ENCODE measurements around the gene PTGDR2.

The PTGDR2 gene

GRCh38 chr11:60897496-60897895 is 41.7 kb upstream of the PTGDR2 start:
- Histone ChIP-seq H3K27ac (ENCODE audit: low read depth, low read length) (no peak overlapping the region), H3K9me2 (replicated peaks; ENCODE audit: insufficient read depth, low read length) (no peaks in the 10 kb centered on the region), H3K79me2 (ENCODE audit: insufficient read depth, low read length) (no peaks in the 10 kb centered on the region; the same call in 1 of the 2 replicates), H2AFZ (ENCODE audit: low read depth, low read length, severe bottlenecking) (no peak overlapping the region), H3K9me3 (ENCODE audit: insufficient read depth, low read length) (no peaks in the 10 kb centered on the region), H4K20me1 (ENCODE audit: low read depth, low read length) (no peaks in the 10 kb centered on the region), H3K27me3 (ENCODE audit: low read length) (no peaks in the 10 kb centered on the region), H3K4me2 (ENCODE audit: low read depth, low read length, poor library complexity, severe bottlenecking) (no peak overlapping the region), H3K4me3 (ENCODE audit: insufficient read depth, low read length, poor library complexity, severe bottlenecking) (no peak overlapping the region), H3K9ac (ENCODE audit: low read length) (no peak overlapping the region), H3F3A (ENCODE audit: insufficient read depth) (peaks cover 9% of the 10 kb centered on the region; the same call in 1 of the 2 replicates), H3K36me3 (ENCODE audit: low read length) (peaks cover 34% of the 10 kb centered on the region)
- TF ChIP-seq, protein P1, sequence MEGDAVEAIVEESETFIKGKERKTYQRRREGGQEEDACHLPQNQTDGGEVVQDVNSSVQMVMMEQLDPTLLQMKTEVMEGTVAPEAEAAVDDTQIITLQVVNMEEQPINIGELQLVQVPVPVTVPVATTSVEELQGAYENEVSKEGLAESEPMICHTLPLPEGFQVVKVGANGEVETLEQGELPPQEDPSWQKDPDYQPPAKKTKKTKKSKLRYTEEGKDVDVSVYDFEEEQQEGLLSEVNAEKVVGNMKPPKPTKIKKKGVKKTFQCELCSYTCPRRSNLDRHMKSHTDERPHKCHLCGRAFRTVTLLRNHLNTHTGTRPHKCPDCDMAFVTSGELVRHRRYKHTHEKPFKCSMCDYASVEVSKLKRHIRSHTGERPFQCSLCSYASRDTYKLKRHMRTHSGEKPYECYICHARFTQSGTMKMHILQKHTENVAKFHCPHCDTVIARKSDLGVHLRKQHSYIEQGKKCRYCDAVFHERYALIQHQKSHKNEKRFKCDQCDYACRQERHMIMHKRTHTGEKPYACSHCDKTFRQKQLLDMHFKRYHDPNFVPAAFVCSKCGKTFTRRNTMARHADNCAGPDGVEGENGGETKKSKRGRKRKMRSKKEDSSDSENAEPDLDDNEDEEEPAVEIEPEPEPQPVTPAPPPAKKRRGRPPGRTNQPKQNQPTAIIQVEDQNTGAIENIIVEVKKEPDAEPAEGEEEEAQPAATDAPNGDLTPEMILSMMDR (IDR thresholded peaks at IDR 0.05; ENCODE audit: insufficient read depth, low read length, poor library complexity, severe bottlenecking): no peak
- no peak for TF ChIP-seq EZH2phosphoT487 (conservative IDR thresholded peaks at IDR 0.05; ENCODE audit: low read length)

GRCh38 chr11:60895687-60896086 is 39.9 kb upstream of the PTGDR2 start:
- Histone ChIP-seq H3K4me2 (ENCODE audit: low read depth, low read length, poor library complexity, severe bottlenecking) (no peak overlapping the region), H3K9me2 (replicated peaks; ENCODE audit: insufficient read depth, low read length) (no peaks in the 10 kb centered on the region), H3K27me3 (ENCODE audit: low read length) (no peaks in the 10 kb centered on the region), H4K20me1 (ENCODE audit: low read depth, low read length) (no peaks in the 10 kb centered on the region), H3K4me3 (ENCODE audit: insufficient read depth, low read length, poor library complexity, severe bottlenecking) (no peak overlapping the region), H3K79me2 (ENCODE audit: insufficient read depth, low read length) (no peaks in the 10 kb centered on the region; the same call in 1 of the 2 replicates), H3K9ac (ENCODE audit: low read length) (no peak overlapping the region), H3K27ac (ENCODE audit: low read depth, low read length) (no peak overlapping the region), H3K36me3 (ENCODE audit: low read length) (peaks cover 39% of the 10 kb centered on the region), H2AFZ (ENCODE audit: low read depth, low read length, severe bottlenecking) (no peak overlapping the region), H3K9me3 (ENCODE audit: insufficient read depth, low read length) (no peaks in the 10 kb centered on the region), H3F3A (ENCODE audit: insufficient read depth) (peaks cover 9% of the 10 kb centered on the region; the same call in 1 of the 2 replicates)
- TF ChIP-seq, protein P1 (IDR thresholded peaks at IDR 0.05; ENCODE audit: insufficient read depth, low read length, poor library complexity, severe bottlenecking): no peak
- TF ChIP-seq EZH2phosphoT487 (conservative IDR thresholded peaks at IDR 0.05; ENCODE audit: low read length): no peak

DNA sequence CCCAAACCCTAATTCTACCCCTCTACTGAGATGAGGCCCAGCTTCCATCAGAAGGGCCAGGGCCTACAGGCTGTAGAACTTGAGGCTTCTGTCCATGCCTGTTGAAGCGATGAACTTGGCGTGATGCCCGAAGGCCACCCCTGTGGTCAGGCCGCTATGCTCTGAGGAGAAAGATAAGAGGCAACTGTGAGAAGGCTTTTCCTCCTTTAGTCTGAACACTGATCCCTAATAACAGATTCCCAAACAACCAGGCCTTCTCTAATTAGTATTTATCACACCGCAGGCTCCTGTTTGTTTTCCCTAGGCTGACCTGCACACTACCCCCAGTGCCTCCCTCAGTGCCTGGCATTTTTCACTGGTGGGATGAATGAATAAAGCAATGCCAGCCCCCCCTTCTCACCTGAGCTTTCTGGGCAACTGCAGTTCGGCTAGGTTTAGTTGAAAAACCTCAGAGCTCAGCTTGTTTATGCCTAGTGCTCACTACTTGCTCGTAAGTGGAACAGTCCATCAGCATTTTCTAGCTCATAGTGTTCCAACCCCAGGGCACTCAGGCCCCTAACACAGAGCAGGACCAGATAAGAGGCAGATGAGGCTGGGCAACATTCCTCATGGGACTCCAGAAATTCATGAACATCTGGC is 35.5 kb upstream of the PTGDR2 start:
- Histone ChIP-seq H2AFZ (ENCODE audit: low read depth, low read length, severe bottlenecking) (no peak overlapping the region), H3K9me3 (ENCODE audit: insufficient read depth, low read length) (no peaks in the 10 kb centered on the region), H3K79me2 (ENCODE audit: insufficient read depth, low read length) (no peaks in the 10 kb centered on the region), H3K4me3 (ENCODE audit: insufficient read depth, low read length, poor library complexity, severe bottlenecking) (no peak overlapping the region), H3K36me3 (ENCODE audit: low read length) (0 out of 2 replicates have a peak, but pooled peaks cover 10% of the 10 kb centered on the region), H3K9me2 (replicated peaks; ENCODE audit: insufficient read depth, low read length) (no peaks in the 10 kb centered on the region), H3K9ac (ENCODE audit: low read length) (no peak overlapping the region), H3K4me2 (ENCODE audit: low read depth, low read length, poor library complexity, severe bottlenecking) (no peak overlapping the region), H3F3A (ENCODE audit: insufficient read depth) (0 out of 2 replicates have a peak, but pooled peaks cover 4% of the 10 kb centered on the region), H3K27me3 (ENCODE audit: low read length) (no peaks in the 10 kb centered on the region), H4K20me1 (ENCODE audit: low read depth, low read length) (no peaks in the 10 kb centered on the region), H3K27ac (ENCODE audit: low read depth, low read length) (no peak overlapping the region)
- no peak for TF ChIP-seq EZH2phosphoT487 (conservative IDR thresholded peaks at IDR 0.05; ENCODE audit: low read length)
- TF ChIP-seq, protein P1 (IDR thresholded peaks at IDR 0.05; ENCODE audit: insufficient read depth, low read length, poor library complexity, severe bottlenecking): no peak

Data from SU-DHL-6 (cell line).